ENCODE data around the gene CTNNA1.

The CTNNA1 gene

GRCh38 chr5:138938526-138938925 lies 185.3 kb downstream of the CTNNA1 start:
- Histone ChIP-seq H3K36me3 (ENCODE audit: insufficient read depth, low read length) (peaks cover 5% of the 10 kb centered on the region; the same call in 1 of the 2 replicates), H3K9me3 (ENCODE audit: insufficient read depth, low read depth, low read length) (no peaks in the 10 kb centered on the region), H3K4me3 (ENCODE audit: low read length, poor library complexity, severe bottlenecking) (no peak overlapping the region), H3F3A (ENCODE audit: low read depth) (no peaks in the 10 kb centered on the region), H3K79me2 (ENCODE audit: insufficient read depth, low read length) (no peaks in the 10 kb centered on the region), H3K9me2 (replicated peaks; ENCODE audit: low read depth, low read length) (no peaks in the 10 kb centered on the region), H4K20me1 (ENCODE audit: insufficient read depth, low read length, poor library complexity, severe bottlenecking) (no peaks in the 10 kb centered on the region), H3K4me1 (ENCODE audit: insufficient read depth, low read length, poor library complexity, severe bottlenecking) (peaks cover 22% of the 10 kb centered on the region), H3K27me3 (ENCODE audit: insufficient read depth, low read length, poor library complexity, severe bottlenecking) (no peaks in the 10 kb centered on the region), H3K9ac (ENCODE audit: low read depth, low read length, poor library complexity, severe bottlenecking) (no peak overlapping the region), H2AFZ (ENCODE audit: low read length) (no peak overlapping the region), H3K4me2 (ENCODE audit: low read depth, low read length, poor library complexity, severe bottlenecking) (no peak overlapping the region)
- no peak for TF ChIP-seq EZH2phosphoT487 (IDR thresholded peaks at IDR 0.05; ENCODE audit: borderline replicate concordance)
- TF ChIP-seq, protein P1, sequence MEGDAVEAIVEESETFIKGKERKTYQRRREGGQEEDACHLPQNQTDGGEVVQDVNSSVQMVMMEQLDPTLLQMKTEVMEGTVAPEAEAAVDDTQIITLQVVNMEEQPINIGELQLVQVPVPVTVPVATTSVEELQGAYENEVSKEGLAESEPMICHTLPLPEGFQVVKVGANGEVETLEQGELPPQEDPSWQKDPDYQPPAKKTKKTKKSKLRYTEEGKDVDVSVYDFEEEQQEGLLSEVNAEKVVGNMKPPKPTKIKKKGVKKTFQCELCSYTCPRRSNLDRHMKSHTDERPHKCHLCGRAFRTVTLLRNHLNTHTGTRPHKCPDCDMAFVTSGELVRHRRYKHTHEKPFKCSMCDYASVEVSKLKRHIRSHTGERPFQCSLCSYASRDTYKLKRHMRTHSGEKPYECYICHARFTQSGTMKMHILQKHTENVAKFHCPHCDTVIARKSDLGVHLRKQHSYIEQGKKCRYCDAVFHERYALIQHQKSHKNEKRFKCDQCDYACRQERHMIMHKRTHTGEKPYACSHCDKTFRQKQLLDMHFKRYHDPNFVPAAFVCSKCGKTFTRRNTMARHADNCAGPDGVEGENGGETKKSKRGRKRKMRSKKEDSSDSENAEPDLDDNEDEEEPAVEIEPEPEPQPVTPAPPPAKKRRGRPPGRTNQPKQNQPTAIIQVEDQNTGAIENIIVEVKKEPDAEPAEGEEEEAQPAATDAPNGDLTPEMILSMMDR (conservative IDR thresholded peaks at IDR 0.05; ENCODE audit: low read length): no peak

DNA sequence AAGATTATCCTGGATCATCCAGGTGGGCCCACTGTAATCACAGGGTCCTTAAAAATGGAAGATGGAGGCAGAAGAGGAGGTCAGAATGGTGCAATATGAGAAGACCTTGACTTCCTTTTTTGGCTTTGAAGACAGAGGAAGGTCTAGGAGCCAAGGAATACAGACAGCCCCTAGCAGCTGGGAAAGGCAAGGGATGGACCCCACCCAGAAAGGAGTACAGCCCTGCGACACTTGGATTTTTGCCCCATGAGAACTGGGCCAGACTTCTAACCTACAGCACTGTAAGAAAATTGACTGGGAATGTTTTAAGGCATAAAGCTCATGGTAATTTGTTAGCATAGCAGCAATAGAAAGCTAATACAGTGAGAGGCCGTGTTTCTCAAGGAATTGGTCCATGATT lies 188.8 kb downstream of the CTNNA1 start:
- H3K9ac ChIP-seq (ENCODE audit: low read depth, low read length, poor library complexity, severe bottlenecking): no peak overlapping the region
- no peaks in the 10 kb centered on the region for H3K9me2 ChIP-seq (replicated peaks; ENCODE audit: low read depth, low read length)
- no peaks in the 10 kb centered on the region for H3F3A ChIP-seq (ENCODE audit: low read depth)
- no peaks in the 10 kb centered on the region for H3K79me2 ChIP-seq (ENCODE audit: insufficient read depth, low read length)
- H3K9me3 ChIP-seq (ENCODE audit: insufficient read depth, low read depth, low read length): no peaks in the 10 kb centered on the region
- H3K27me3 ChIP-seq (ENCODE audit: insufficient read depth, low read length, poor library complexity, severe bottlenecking): no peaks in the 10 kb centered on the region
- no peaks in the 10 kb centered on the region for H4K20me1 ChIP-seq (ENCODE audit: insufficient read depth, low read length, poor library complexity, severe bottlenecking)
- H3K4me3 ChIP-seq (ENCODE audit: low read length, poor library complexity, severe bottlenecking): no peak overlapping the region
- TF ChIP-seq EZH2phosphoT487 (IDR thresholded peaks at IDR 0.05; ENCODE audit: borderline replicate concordance): no peak
- TF ChIP-seq, protein P1 (conservative IDR thresholded peaks at IDR 0.05; ENCODE audit: low read length): no peak
- H2AFZ ChIP-seq (ENCODE audit: low read length): no peak overlapping the region
- peaks cover 31% of the 10 kb centered on the region for H3K4me1 ChIP-seq (ENCODE audit: insufficient read depth, low read length, poor library complexity, severe bottlenecking)
- H3K4me2 ChIP-seq (ENCODE audit: low read depth, low read length, poor library complexity, severe bottlenecking): no peak overlapping the region
- peaks cover 6% of the 10 kb centered on the region; the same call in 1 of the 2 replicates for H3K36me3 ChIP-seq (ENCODE audit: insufficient read depth, low read length)

DNA sequence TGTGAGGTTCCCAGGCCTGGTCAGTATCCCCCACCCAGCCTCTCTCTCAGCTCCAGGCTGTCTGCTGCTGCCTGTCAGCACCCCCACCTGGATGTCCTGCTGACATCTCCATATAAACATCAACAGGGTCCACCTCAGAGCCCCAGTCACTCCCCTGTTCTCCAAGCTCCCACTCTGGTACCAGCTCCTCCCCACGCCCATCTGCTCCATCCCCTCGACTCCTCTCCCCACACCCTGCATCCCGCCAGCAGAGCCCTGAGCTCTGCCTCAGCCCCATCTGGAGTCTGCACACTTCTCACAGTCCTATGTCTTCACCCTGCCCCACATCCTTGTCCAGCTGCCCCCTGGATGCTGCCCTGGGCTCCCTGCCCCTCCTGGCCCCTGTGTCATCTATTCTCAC lies 189.6 kb downstream of the CTNNA1 start:
- Histone ChIP-seq H3K4me2 (ENCODE audit: low read depth, low read length, poor library complexity, severe bottlenecking) (no peak overlapping the region), H3K4me1 (ENCODE audit: insufficient read depth, low read length, poor library complexity, severe bottlenecking) (peaks cover 33% of the 10 kb centered on the region)
- TF ChIP-seq EZH2phosphoT487 (IDR thresholded peaks at IDR 0.05; ENCODE audit: borderline replicate concordance): no peak
- TF ChIP-seq, protein P1 (conservative IDR thresholded peaks at IDR 0.05; ENCODE audit: low read length): no peak

More for the DNA sequence above, 189.6 kb downstream of the CTNNA1 start:
- H3K27me3 ChIP-seq (ENCODE audit: insufficient read depth, low read length, poor library complexity, severe bottlenecking): no peaks in the 10 kb centered on the region
- H3K9me3 ChIP-seq (ENCODE audit: insufficient read depth, low read depth, low read length): no peaks in the 10 kb centered on the region
- H3K79me2 ChIP-seq (ENCODE audit: insufficient read depth, low read length): no peaks in the 10 kb centered on the region
- no peak overlapping the region for H3K9ac ChIP-seq (ENCODE audit: low read depth, low read length, poor library complexity, severe bottlenecking)
- peaks cover 6% of the 10 kb centered on the region; the same call in 1 of the 2 replicates for H3K36me3 ChIP-seq (ENCODE audit: insufficient read depth, low read length)
- no peak overlapping the region for H2AFZ ChIP-seq (ENCODE audit: low read length)
- H4K20me1 ChIP-seq (ENCODE audit: insufficient read depth, low read length, poor library complexity, severe bottlenecking): no peaks in the 10 kb centered on the region
- H3K9me2 ChIP-seq (replicated peaks; ENCODE audit: low read depth, low read length): no peaks in the 10 kb centered on the region
- H3F3A ChIP-seq (ENCODE audit: low read depth): no peaks in the 10 kb centered on the region
- no peak overlapping the region for H3K4me3 ChIP-seq (ENCODE audit: low read length, poor library complexity, severe bottlenecking)
